ENCODE results near the gene CYP2A6. TPM values are rescaled to one million over a fixed set of nuclear protein-coding genes. Genes with fewer than 3 reads are reported as not detected.
"Not testable (repeated sequence)": the region's sequence is repeated elsewhere in the genome, so short reads cannot be mapped to it uniquely, and the experiment has no call there.

CYP2A6 gene
- total and polyA plus RNA-seq, 7 experiments from 2014 or later: 0.19 to 0.43 (median 0.27) TPM; not detected in 4

DNA sequence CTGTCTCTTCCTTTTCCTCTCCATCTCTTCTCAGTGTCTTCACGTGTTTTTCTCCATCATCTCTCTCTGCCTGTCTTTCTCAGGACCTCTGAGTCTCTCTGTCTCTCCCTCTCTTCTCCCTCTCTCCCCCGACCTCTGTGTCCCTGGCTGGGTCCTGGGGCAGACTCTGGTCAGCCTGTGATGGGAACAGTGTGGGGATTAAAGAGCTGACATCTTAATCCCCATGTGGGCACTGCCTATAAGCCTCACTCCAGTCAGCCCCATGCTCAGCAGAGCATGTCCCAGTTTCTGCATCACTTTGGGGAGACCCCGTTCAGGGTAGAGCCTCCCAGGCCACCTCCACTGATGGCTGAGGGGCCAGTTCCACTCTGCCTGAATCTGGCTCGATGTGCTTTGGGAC lies 35.0 kb downstream of the CYP2A6 start:
- H3K9me3 Mint-ChIP-seq: peaks cover 0 to 2% (median 0%) of the 10 kb centered on the region in 11 donors
- Histone ChIP-seq H3K36me3 (ENCODE audit: control insufficient read depth in 2 of 3, insufficient read depth in 3 of 3, low read length in 3 of 3) (no peaks in the 10 kb centered on the region), H3K27ac (ENCODE audit: low read depth, low read length) (no peak overlapping the region), H3K27me3 (ENCODE audit: control insufficient read depth in 2 of 2, insufficient read depth in 2 of 2, low read length in 2 of 2) (no peaks in the 10 kb centered on the region), H3K4me3 (ENCODE audit: low read length) (no peak overlapping the region), H3K4me1 (ENCODE audit: control insufficient read depth in 2 of 2, insufficient read depth in 2 of 2, low read length in 2 of 2) (peaks cover 15 to 25% of the 10 kb centered on the region in 2 donors), H3K9me3 (ENCODE audit: control insufficient read depth in 2 of 3, low read length in 3 of 3) (no peaks in the 10 kb centered on the region)
- peaks cover 39 to 63% (median 49%) of the 10 kb centered on the region in 7 donors for H3K4me1 Mint-ChIP-seq
- peaks cover 0 to 42% (median 0%) of the 10 kb centered on the region in 5 donors for H3K27me3 Mint-ChIP-seq
- ChIA-PET CTCF (no interaction called here), POLR2A (interaction anchor here (2.1 kb wide), 1 partner anchor 11 kb away, joined by 7 read pairs; no protein-coding TSS in a partner anchor)
- peaks cover 0 to 8% (median 0%) of the 10 kb centered on the region in 5 donors for H3K36me3 Mint-ChIP-seq
- no peak for ATAC-seq
- H3K4me3 Mint-ChIP-seq: peak overlapping the region in 1 of 10 donors; percentile 38
- intact Hi-C loops (cut with micrococcal nuclease): loop anchor here in 1 of 2 donors (5.0 kb wide), 1 partner anchor 312 kb away; no protein-coding TSS in a partner anchor
- no peak for DNase-seq
- peak overlapping the region in 4 of 9 donors; percentile 3 to 44 (median 38) for H3K27ac Mint-ChIP-seq

DNA sequence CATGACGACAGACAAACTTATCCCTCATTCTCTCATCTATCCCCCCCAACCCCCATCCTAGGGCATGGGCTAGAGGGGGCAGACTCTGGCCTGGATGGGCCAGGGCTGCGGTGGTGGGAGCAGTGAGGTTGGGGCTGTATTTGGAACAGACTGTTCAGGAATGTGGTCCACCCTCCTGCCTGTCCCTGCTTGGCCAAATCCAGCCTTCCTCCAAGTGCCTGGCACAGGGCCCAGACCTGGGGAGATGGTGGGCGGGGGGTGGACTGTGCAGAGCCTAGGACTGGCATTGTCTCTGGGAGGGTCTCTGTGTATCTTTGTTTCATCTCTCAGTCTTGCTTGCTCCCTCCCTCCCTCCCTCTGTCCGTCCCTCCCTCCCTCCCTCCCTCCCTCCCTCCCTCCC lies 37.1 kb downstream of the CYP2A6 start:
- H3K4me1 ChIP-seq (ENCODE audit: control insufficient read depth in 2 of 2, insufficient read depth in 2 of 2, low read length in 2 of 2): peaks cover 7 to 20% of the 10 kb centered on the region in 2 donors
- H3K4me3 ChIP-seq (ENCODE audit: low read length): no peak overlapping the region
- CTCF ChIA-PET: no interaction called here
- no peaks in the 10 kb centered on the region for H3K27me3 ChIP-seq (ENCODE audit: control insufficient read depth in 2 of 2, insufficient read depth in 2 of 2, low read length in 2 of 2)
- POLR2A ChIA-PET: interaction anchor here (1.2 kb wide), 1 partner anchor 35 kb away, joined by 5 read pairs; the partner anchor contains the start of gene RAB4B
- peaks cover 31 to 55% (median 52%) of the 10 kb centered on the region in 7 donors for H3K4me1 Mint-ChIP-seq
- ATAC-seq (no peak), DNase-seq (no peak)
- peaks cover 0 to 11% (median 0%) of the 10 kb centered on the region in 5 donors for H3K36me3 Mint-ChIP-seq
- H3K27ac Mint-ChIP-seq: peak overlapping the region in 4 of 9 donors; percentile 77 to 90 (median 86)
- intact Hi-C loops (cut with micrococcal nuclease): no loop called here
- H3K36me3 ChIP-seq (ENCODE audit: control insufficient read depth in 2 of 3, insufficient read depth in 3 of 3, low read length in 3 of 3): peaks cover 0 to 12% (median 4%) of the 10 kb centered on the region in 3 experiments
- peak overlapping the region in 8 of 10 donors; percentile 88 to 100 (median 92) for H3K4me3 Mint-ChIP-seq
- no peak overlapping the region for H3K27ac ChIP-seq (ENCODE audit: low read depth, low read length)
- H3K27me3 Mint-ChIP-seq: peaks cover 0 to 42% (median 0%) of the 10 kb centered on the region in 5 donors
- H3K9me3 Mint-ChIP-seq: peaks cover 0 to 2% (median 0%) of the 10 kb centered on the region in 11 donors
- H3K9me3 ChIP-seq (ENCODE audit: control insufficient read depth in 2 of 3, low read length in 3 of 3): no peaks in the 10 kb centered on the region

DNA sequence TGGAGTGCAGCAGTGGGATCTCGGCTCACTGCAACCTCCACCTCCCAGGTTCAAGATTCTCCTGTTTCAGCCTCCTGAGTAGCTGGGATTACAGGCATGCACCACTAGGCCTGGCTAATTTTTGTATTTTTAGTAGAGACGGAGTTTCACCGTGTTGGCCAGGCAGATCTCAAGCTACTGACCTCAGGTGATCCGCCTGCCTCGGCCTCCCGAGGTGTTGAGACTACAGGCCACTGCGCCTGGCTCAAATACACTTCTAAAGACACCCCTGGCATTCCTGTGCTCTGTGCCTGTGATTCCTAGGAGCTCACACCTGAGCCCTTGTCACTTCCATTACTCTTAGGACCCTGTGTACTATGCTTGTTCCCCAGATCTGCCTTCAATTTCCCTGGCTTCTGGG lies 37.7 kb downstream of the CYP2A6 start:
- ChIA-PET CTCF (interaction anchor here (0.7 to 1.3 kb wide), 2 partner anchors 57 to 149 kb away, joined by 3 to 4 read pairs; no protein-coding TSS in a partner anchor), POLR2A (interaction anchor here (1.0 to 1.4 kb wide), 3 partner anchors 14 to 35 kb away, joined by 3 to 5 read pairs (median 5); partner anchors contain the start of genes EGLN2 and RAB4B)
- ATAC-seq; H3K27me3 ChIP-seq (ENCODE audit: control insufficient read depth in 2 of 2, insufficient read depth in 2 of 2, low read length in 2 of 2); H3K27ac ChIP-seq (ENCODE audit: low read depth, low read length); DNase-seq; intact Hi-C loops (cut with micrococcal nuclease); H3K9me3 Mint-ChIP-seq; H3K4me3 ChIP-seq (ENCODE audit: low read length); H3K9me3 ChIP-seq (ENCODE audit: control insufficient read depth in 2 of 3, low read length in 3 of 3): not testable (repeated sequence)
- H3K4me1 ChIP-seq (ENCODE audit: control insufficient read depth in 2 of 2, insufficient read depth in 2 of 2, low read length in 2 of 2): peaks cover 9 to 22% of the 10 kb centered on the region in 2 donors
- Mint-ChIP-seq H3K27ac (peak overlapping the region in 8 of 9 donors; percentile 72 to 95 (median 84)), H3K4me1 (peaks cover 30 to 55% (median 52%) of the 10 kb centered on the region in 7 donors), H3K36me3 (peaks cover 0 to 13% (median 0%) of the 10 kb centered on the region in 5 donors), H3K4me3 (peak overlapping the region; percentile 42 to 100 (median 92)), H3K27me3 (peaks cover 0 to 42% (median 0%) of the 10 kb centered on the region in 5 donors)
- peaks cover 0 to 18% (median 8%) of the 10 kb centered on the region in 3 experiments for H3K36me3 ChIP-seq (ENCODE audit: control insufficient read depth in 2 of 3, insufficient read depth in 3 of 3, low read length in 3 of 3)

DNA sequence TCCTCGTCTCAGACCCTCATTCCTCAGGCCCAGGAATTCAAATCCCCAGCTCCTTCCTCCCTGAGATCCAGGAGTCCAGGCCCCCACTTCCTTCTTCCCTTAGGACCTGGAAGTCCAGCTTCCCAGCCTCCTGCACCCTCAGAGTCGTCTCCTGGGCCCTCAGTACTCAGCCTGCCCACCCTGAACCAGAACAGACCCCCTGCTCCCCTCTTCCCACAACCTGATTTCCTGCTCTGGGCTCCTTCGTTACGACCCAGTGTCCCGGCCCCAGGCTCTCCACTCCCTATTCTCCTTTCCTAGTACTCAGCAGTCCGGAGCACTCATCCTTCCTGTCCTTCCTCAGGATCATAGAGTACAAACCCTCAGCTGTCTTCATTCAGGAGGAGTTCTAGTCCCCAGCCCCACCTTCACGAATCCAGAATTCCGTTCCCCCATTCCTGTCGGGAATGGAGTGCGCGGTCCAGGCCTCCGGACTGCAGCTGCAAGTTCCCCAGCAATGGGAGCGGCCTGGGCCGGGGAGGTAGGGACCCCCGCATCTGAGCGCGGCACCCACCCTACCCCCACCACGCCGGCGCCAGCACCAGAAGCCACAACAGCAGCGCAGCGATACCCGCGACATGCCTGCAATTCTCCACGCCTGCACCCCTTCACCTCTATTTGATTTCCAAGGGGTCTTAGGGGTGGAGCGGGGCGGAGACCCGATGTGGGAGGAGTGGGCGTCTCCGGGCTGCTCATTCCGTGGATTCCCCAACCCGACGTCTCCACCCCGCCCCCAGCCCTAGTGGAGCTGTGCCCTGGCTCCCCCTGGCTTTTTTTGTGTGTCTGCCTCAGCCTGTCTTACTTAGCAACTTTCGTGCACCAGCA lies 38.5 kb downstream of the CYP2A6 start:
- Histone ChIP-seq H3K27me3 (ENCODE audit: control insufficient read depth in 2 of 2, insufficient read depth in 2 of 2, low read length in 2 of 2) (no peaks in the 10 kb centered on the region), H3K4me1 (ENCODE audit: control insufficient read depth in 2 of 2, insufficient read depth in 2 of 2, low read length in 2 of 2) (peaks cover 17 to 31% of the 10 kb centered on the region in 2 donors), H3K27ac (ENCODE audit: low read depth, low read length) (peak overlapping the region; percentile 72), H3K4me3 (ENCODE audit: low read length) (peak overlapping the region; percentile 54), H3K9me3 (ENCODE audit: control insufficient read depth in 2 of 3, low read length in 3 of 3) (no peaks in the 10 kb centered on the region), H3K36me3 (ENCODE audit: control insufficient read depth in 2 of 3, insufficient read depth in 3 of 3, low read length in 3 of 3) (peaks cover 0 to 22% (median 8%) of the 10 kb centered on the region in 3 experiments)
- peaks cover 0 to 42% (median 0%) of the 10 kb centered on the region in 5 donors for H3K27me3 Mint-ChIP-seq
- H3K4me1 Mint-ChIP-seq: peaks cover 39 to 62% (median 61%) of the 10 kb centered on the region in 7 donors
- peak overlapping the region; percentile 88 to 100 (median 94) for H3K4me3 Mint-ChIP-seq
- peaks cover 0 to 17% (median 1%) of the 10 kb centered on the region in 5 donors for H3K36me3 Mint-ChIP-seq
- ChIA-PET CTCF (interaction anchor here (1.3 kb wide), 2 partner anchors 61 to 148 kb away, joined by 3 read pairs; partner anchors contain the start of gene ACTMAP), POLR2A (interaction anchor here (0.7 to 1.4 kb wide), 5 partner anchors 9 to 148 kb away, joined by 3 to 5 read pairs (median 5); partner anchors contain the start of genes EGLN2 and RAB4B)
- DNase-seq: peak in 4 of 9 donors; percentile 45 to 53 (median 46)
- intact Hi-C loops (cut with micrococcal nuclease): no loop called here
- H3K9me3 Mint-ChIP-seq: peaks cover 0 to 2% (median 0%) of the 10 kb centered on the region in 11 donors
- H3K27ac Mint-ChIP-seq: peak overlapping the region; percentile 70 to 95 (median 88)
- no peak for ATAC-seq

DNA sequence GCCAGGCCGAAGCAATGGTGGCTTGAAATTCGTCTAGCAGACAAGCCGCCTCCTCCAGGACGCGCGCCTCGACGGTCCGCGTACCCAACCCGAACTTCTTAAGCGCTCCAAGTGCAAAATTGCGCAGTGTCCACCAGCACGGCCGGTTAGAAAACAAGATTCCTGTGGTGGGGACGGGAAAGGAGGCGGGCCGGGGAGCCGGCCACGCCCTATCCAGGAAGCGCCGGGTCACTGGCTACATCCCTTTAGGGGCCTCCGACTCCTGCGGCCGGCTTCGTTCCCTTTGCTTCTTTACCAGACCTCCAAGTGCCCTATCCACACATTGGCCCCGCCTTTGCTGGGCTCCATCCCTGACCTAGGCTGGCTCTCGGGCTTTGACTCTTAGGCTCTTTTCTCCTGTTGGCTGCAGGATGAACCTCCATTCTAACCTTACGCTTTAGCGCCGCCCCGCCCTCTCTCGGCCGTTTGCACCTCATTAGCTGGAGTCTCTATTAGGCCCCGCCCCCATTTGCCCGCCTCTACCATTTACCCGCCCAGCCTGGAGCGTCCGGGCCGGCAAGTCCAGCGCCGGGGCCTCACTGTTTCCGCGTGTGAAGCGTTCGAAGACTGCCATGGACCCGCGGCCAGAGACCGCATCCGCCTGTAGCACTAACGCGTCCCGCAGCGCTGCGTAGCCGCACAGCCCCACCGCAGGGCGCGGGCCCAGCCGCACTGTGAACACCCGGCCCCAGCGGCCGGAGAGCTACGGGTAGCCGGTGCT lies 39.4 kb downstream of the CYP2A6 start:
- H3K9me3 Mint-ChIP-seq; intact Hi-C loops (cut with micrococcal nuclease); H3K27me3 ChIP-seq (ENCODE audit: control insufficient read depth in 2 of 2, insufficient read depth in 2 of 2, low read length in 2 of 2); H3K9me3 ChIP-seq (ENCODE audit: control insufficient read depth in 2 of 3, low read length in 3 of 3): not testable (repeated sequence)
- Mint-ChIP-seq H3K4me1 (peaks cover 48 to 71% (median 70%) of the 10 kb centered on the region in 7 donors), H3K27ac (peak overlapping the region; percentile 87 to 97 (median 90)), H3K4me3 (peak overlapping the region; percentile 88 to 100 (median 94)), H3K27me3 (peaks cover 0 to 39% (median 0%) of the 10 kb centered on the region in 5 donors), H3K36me3 (peaks cover 0 to 18% (median 3%) of the 10 kb centered on the region in 5 donors)
- peaks cover 0 to 22% (median 8%) of the 10 kb centered on the region in 3 experiments for H3K36me3 ChIP-seq (ENCODE audit: control insufficient read depth in 2 of 3, insufficient read depth in 3 of 3, low read length in 3 of 3)
- ATAC-seq: peak; percentile 83
- H3K4me3 ChIP-seq (ENCODE audit: low read length): peak overlapping the region; percentile 54
- H3K4me1 ChIP-seq (ENCODE audit: control insufficient read depth in 2 of 2, insufficient read depth in 2 of 2, low read length in 2 of 2): peaks cover 26 to 40% of the 10 kb centered on the region in 2 donors
- peak in 6 of 9 donors; percentile 35 to 70 (median 52) for DNase-seq
- CTCF ChIA-PET: interaction anchor here (1.3 kb wide), 1 partner anchor 61 kb away, joined by 3 read pairs; the partner anchor contains the start of gene ACTMAP
- POLR2A ChIA-PET: interaction anchor here (0.7 to 1.4 kb wide), 3 partner anchors 8 to 148 kb away, joined by 3 to 5 read pairs (median 5); no protein-coding TSS in a partner anchor
- peak overlapping the region; percentile 72 for H3K27ac ChIP-seq (ENCODE audit: low read depth, low read length)

All from naive thymus-derived CD4-positive, alpha-beta T cell (primary cell).